Activated CD4-positive, CD25-positive, alpha-beta regulatory T cell treated with anti-CD3 and anti-CD28 coated beads, Interleukin-2, amount 50 U/mL, for 16 hours (primary cell): ENCODE data around the gene SPSB3.

Source experiments
- DNase-seq: peaks from one replicate; pipeline ENCODE4 v3.0.0-alpha.2; 2020; ENCODE audit warnings: low read depth, low spot score

Gene SPSB3

GRCh38 chr16:1782408-1783264, at the start of gene SPSB3, which contains the start of gene NUBP2:
Gene SPSB3 (minus strand): TSS chr16:1782571. CDS start chr16:1781483, 1,088 bp downstream.
Gene NUBP2 (plus strand): TSS chr16:1782960. CDS start chr16:1783021, 61 bp downstream.
- DNase-seq = peak; percentile 97

- no peak for DNase-seq
These were observed 49.1 kb upstream of the SPSB3 start for GRCh38 chr16:1831186-1832075.

GRCh38 chr16:1830213-1830612, 47.8 kb upstream of the SPSB3 start:
- no peak for DNase-seq

- DNase-seq = no peak
These were observed 46.5 kb upstream of the SPSB3 start for GRCh38 chr16:1828645-1829410.

- peak; percentile 79 for DNase-seq
These were observed 44.6 kb upstream of the SPSB3 start, which contains the start of the genes FAHD1 and HAGH for GRCh38 chr16:1826691-1827573. Gene FAHD1 (plus strand): TSS chr16:1827206. CDS start chr16:1827239, 33 bp downstream. Gene HAGH (minus strand): TSS chr16:1826825. CDS start chr16:1826787, 38 bp downstream.

- DNase-seq = peak; percentile 36
These were observed 43.7 kb upstream of the SPSB3 start for GRCh38 chr16:1825864-1826690.

GRCh38 chr16:1825381-1825863, 43.1 kb upstream of the SPSB3 start:
- DNase-seq = no peak

- no peak for DNase-seq
These were observed 41.5 kb upstream of the SPSB3 start for GRCh38 chr16:1823821-1824220.

GRCh38 chr16:1822801-1823200, 40.4 kb upstream of the SPSB3 start:
- no peak for DNase-seq

- DNase-seq = no peak
These were observed 39.7 kb upstream of the SPSB3 start for GRCh38 chr16:1821861-1822611.

GRCh38 chr16:1820946-1821290, 38.5 kb upstream of the SPSB3 start:
- DNase-seq = no peak

GRCh38 chr16:1820096-1820945, 38.0 kb upstream of the SPSB3 start:
- no peak for DNase-seq

- DNase-seq = no peak
These were observed 37.2 kb upstream of the SPSB3 start for GRCh38 chr16:1819611-1820010.

GRCh38 chr16:1818873-1819525, 36.6 kb upstream of the SPSB3 start:
- DNase-seq = no peak

GRCh38 chr16:1818204-1818872, 36.0 kb upstream of the SPSB3 start:
- no peak for DNase-seq

GRCh38 chr16:1817716-1818115, 35.3 kb upstream of the SPSB3 start:
- DNase-seq = no peak

GRCh38 chr16:1817276-1817589, 34.9 kb upstream of the SPSB3 start:
- DNase-seq = no peak
